Hepatocyte (in vitro differentiated cells): ENCODE measurements around the gene MRO.

Source experiments
- CTCF ChIP-seq: fragments of 200-600 bp; sonication (generic); IDR thresholded peaks from 2 replicates; pipeline ENCODE4 v1.5.1; 2016; ENCODE audit warnings: antibody characterized with exemption, mild to moderate bottlenecking; ENCODE audit not compliant: poor library complexity
- EZH2 ChIP-seq: fragments of 200-600 bp; sonication (generic); IDR thresholded peaks from 2 replicates; pipeline ENCODE4 v1.6.1; 2016; ENCODE audit warnings: antibody characterized with exemption, mild to moderate bottlenecking, borderline replicate concordance
- EZH2phosphoT487 ChIP-seq: fragments of 200-600 bp; sonication (generic); IDR thresholded peaks from one replicate; pipeline ENCODE4 v1.6.1; 2018; ENCODE audit warnings: antibody characterized with exemption, mild to moderate bottlenecking, low read depth, moderate library complexity; ENCODE audit not compliant: unreplicated experiment, severe bottlenecking

- TF ChIP-seq CTCF (no peak), EZH2 (no peak), EZH2phosphoT487 (no peak)
These were observed 22.7 kb downstream of the MRO start for GRCh38 chr18:50797142-50797541.
